KMS-11 (cell line): ENCODE data around the gene SLC9A5.

Experiments used
- H2AFZ ChIP-seq: fragments of 200-600 bp; sonication (generic); 2 replicates; pipeline ENCODE4 v1.6.1; 2016; ENCODE audit warnings: antibody characterized with exemption, mixed run types, low read depth
- H3K27ac ChIP-seq: fragments of 200-600 bp; sonication (generic); 2 replicates; pipeline ENCODE4 v1.6.1; 2016; ENCODE audit warnings: mild to moderate bottlenecking, mixed run types
- H3K27me3 ChIP-seq: fragments of 200-600 bp; sonication (generic); 2 replicates; pipeline ENCODE4 v1.6.1; 2017; ENCODE audit warnings: mild to moderate bottlenecking, low read depth, mixed run types, moderate library complexity; ENCODE audit not compliant: insufficient read depth
- H3K36me3 ChIP-seq: fragments of 200-600 bp; sonication (generic); 2 replicates; pipeline ENCODE4 v1.6.1; 2017; ENCODE audit warnings: mild to moderate bottlenecking, mixed run types; ENCODE audit not compliant: insufficient read depth
- H3K4me1 ChIP-seq: fragments of 200-600 bp; sonication (generic); 2 replicates; pipeline ENCODE4 v1.6.1; 2016; ENCODE audit warnings: mild to moderate bottlenecking, low read depth, mixed run types; ENCODE audit not compliant: poor library complexity, severe bottlenecking
- H3K4me2 ChIP-seq: fragments of 200-600 bp; sonication (generic); 2 replicates; pipeline ENCODE4 v1.7.0; 2016; ENCODE audit warnings: mild to moderate bottlenecking, mixed run types
- H3K4me3 ChIP-seq: fragments of 200-600 bp; sonication (generic); IDR thresholded peaks from 2 replicates; pipeline ENCODE4 v1.6.1; 2017; ENCODE audit warnings: low read depth, low read length, mixed read lengths; ENCODE audit not compliant: insufficient read depth
- H3K79me2 ChIP-seq: fragments of 200-600 bp; sonication (generic); 2 replicates; pipeline ENCODE4 v1.6.1; 2016; ENCODE audit warnings: low read depth, mixed run types; ENCODE audit not compliant: insufficient read depth
- H3K9ac ChIP-seq: fragments of 200-600 bp; sonication (generic); 2 replicates; pipeline ENCODE4 v1.6.1; 2016; ENCODE audit warnings: mild to moderate bottlenecking, mixed run types
- H4K20me1 ChIP-seq: fragments of 200-600 bp; sonication (generic); 2 replicates; pipeline ENCODE4 v1.6.1; 2016; ENCODE audit warnings: mild to moderate bottlenecking, mixed run types; ENCODE audit not compliant: insufficient read depth
- CTCF ChIP-seq: fragments of 200-600 bp; sonication (generic); conservative IDR thresholded peaks from 2 replicates; pipeline ENCODE4 v1.6.1; 2017; ENCODE audit warnings: low read depth, mild to moderate bottlenecking, antibody characterized with exemption, low read length, moderate library complexity, mixed read lengths

The SLC9A5 gene

GRCh38 chr16:67213197-67214019 lies 35.4 kb upstream of the SLC9A5 start:
- TF ChIP-seq CTCF, result no peak
- Histone ChIP-seq H3K79me2 (no peaks in the 10 kb centered on the region), H2AFZ (no peak overlapping the region), H3K9ac (no peak overlapping the region), H3K4me3 (no peak overlapping the region), H4K20me1 (no peaks in the 10 kb centered on the region), H3K27me3 (no peaks in the 10 kb centered on the region), H3K4me2 (no peak overlapping the region), H3K27ac (no peak overlapping the region), H3K4me1 (no peaks in the 10 kb centered on the region), H3K36me3 (no peaks in the 10 kb centered on the region)

- no peaks in the 10 kb centered on the region for H3K4me1 ChIP-seq
Observed at GRCh38 chr16:67215706-67216105, 33.1 kb upstream of the SLC9A5 start.

GRCh38 chr16:67216612-67217490 lies 31.9 kb upstream of the SLC9A5 start:
- H3K4me3 ChIP-seq, result no peak overlapping the region
- no peaks in the 10 kb centered on the region for H3K79me2 ChIP-seq
- no peak overlapping the region for H3K9ac ChIP-seq
- no peak overlapping the region for H2AFZ ChIP-seq
- no peaks in the 10 kb centered on the region for H4K20me1 ChIP-seq
- H3K27me3 ChIP-seq, result no peaks in the 10 kb centered on the region
- H3K36me3 ChIP-seq, result no peaks in the 10 kb centered on the region
- no peak overlapping the region for H3K27ac ChIP-seq
- H3K4me1 ChIP-seq, result no peaks in the 10 kb centered on the region
- H3K4me2 ChIP-seq, result no peak overlapping the region
- TF ChIP-seq CTCF, result no peak

More at GRCh38 chr16:67215706-67216105, 33.1 kb upstream of the SLC9A5 start:
- no peak overlapping the region for H3K4me2 ChIP-seq
- no peaks in the 10 kb centered on the region for H3K27me3 ChIP-seq
- H3K79me2 ChIP-seq, result no peaks in the 10 kb centered on the region
- H2AFZ ChIP-seq, result no peak overlapping the region
- no peak overlapping the region for H3K9ac ChIP-seq
- TF ChIP-seq CTCF, result no peak
- no peak overlapping the region for H3K27ac ChIP-seq
- no peak overlapping the region for H3K4me3 ChIP-seq
- H4K20me1 ChIP-seq, result no peaks in the 10 kb centered on the region
- no peaks in the 10 kb centered on the region for H3K36me3 ChIP-seq

- H3K4me2 ChIP-seq, result no peak overlapping the region
- TF ChIP-seq CTCF, result no peak
- no peaks in the 10 kb centered on the region for H3K36me3 ChIP-seq
- H3K4me3 ChIP-seq, result no peak overlapping the region
- no peaks in the 10 kb centered on the region for H4K20me1 ChIP-seq
- no peak overlapping the region for H3K9ac ChIP-seq
- no peaks in the 10 kb centered on the region for H3K27me3 ChIP-seq
- H3K27ac ChIP-seq, result no peak overlapping the region
- peaks cover 16% of the 10 kb centered on the region for H3K79me2 ChIP-seq
- H2AFZ ChIP-seq, result no peak overlapping the region
- H3K4me1 ChIP-seq, result peaks cover 10% of the 10 kb centered on the region
Observed at GRCh38 chr16:67223992-67224391, 24.8 kb upstream of the SLC9A5 start.
